Body of pancreas (tissue), 4 donors: Measurements from ENCODE around the gene SLC35E1.

Source experiments
- CTCF ChIP-seq, 7 experiments: fragments of 450-650 bp in 4 of 7; fragments of 200-600 bp in 3 of 7; sonication (generic) in 3 of 7; IDR thresholded peaks; one replicate each; pipeline ENCODE4 v1.5.1; 2016 to 2019; ENCODE audit warnings: antibody characterized with exemption in 7 of 7
- POLR2A ChIP-seq, 3 donors: fragments of 450-650 bp; IDR thresholded peaks; one replicate each; pipeline ENCODE4 v1.6.1; 2016; ENCODE audit warnings: antibody characterized with exemption in 3 of 3, mild to moderate bottlenecking in 2 of 3

DNA sequence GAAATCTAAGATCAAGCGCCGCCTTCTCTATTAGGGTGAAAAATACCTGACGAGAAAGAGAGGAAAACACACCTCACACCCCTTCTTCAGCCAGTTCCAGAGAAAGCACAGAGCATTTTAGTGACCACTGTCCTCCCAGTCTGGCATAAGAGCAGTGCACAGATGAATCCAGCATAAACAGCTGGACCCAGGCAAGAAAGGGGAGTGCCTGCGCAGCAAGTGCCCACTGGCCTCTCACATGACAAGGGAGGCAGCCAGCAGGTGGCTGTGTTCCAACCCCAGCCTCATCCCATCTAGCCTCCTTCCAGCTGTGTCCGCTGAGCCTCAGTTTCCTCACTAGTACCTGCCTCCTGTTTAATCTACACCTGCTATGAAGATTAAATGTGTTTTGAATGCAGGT, 47.8 kb upstream of the SLC35E1 start:
- no peak for TF ChIP-seq CTCF (IDR thresholded peaks at IDR 0.05)
- TF ChIP-seq POLR2A (IDR thresholded peaks at IDR 0.05), result no peak
